ENCODE results near the gene TRAF7.

DNA sequence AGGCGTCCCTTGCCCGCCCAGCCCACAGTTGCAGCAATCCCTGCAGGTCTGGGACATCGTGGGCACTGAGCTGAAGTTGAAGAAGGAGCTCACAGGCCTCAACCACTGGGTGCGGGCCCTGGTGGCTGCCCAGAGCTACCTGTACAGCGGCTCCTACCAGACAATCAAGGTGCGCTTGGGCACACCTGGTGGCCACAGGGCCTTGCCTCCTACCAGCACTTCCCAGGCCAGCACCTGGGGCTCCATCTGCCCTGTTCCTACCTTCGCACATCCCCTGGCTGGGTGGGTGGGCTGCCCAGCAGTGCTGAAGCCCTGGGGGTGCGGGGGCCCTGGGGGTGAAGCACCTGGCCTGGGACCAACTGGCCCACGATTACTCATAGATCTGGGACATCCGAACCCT lies 19.9 kb downstream of the TRAF7 start:
- no peak for TF ChIP-seq POLR2A (IDR thresholded peaks at IDR 0.05)
- TF ChIP-seq, protein P1, sequence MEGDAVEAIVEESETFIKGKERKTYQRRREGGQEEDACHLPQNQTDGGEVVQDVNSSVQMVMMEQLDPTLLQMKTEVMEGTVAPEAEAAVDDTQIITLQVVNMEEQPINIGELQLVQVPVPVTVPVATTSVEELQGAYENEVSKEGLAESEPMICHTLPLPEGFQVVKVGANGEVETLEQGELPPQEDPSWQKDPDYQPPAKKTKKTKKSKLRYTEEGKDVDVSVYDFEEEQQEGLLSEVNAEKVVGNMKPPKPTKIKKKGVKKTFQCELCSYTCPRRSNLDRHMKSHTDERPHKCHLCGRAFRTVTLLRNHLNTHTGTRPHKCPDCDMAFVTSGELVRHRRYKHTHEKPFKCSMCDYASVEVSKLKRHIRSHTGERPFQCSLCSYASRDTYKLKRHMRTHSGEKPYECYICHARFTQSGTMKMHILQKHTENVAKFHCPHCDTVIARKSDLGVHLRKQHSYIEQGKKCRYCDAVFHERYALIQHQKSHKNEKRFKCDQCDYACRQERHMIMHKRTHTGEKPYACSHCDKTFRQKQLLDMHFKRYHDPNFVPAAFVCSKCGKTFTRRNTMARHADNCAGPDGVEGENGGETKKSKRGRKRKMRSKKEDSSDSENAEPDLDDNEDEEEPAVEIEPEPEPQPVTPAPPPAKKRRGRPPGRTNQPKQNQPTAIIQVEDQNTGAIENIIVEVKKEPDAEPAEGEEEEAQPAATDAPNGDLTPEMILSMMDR (IDR thresholded peaks at IDR 0.05), result no peak
